Liver (tissue), 9 donors: ENCODE results near the gene RACGAP1. TPM values are rescaled to one million over a fixed set of nuclear protein-coding genes. Genes with fewer than 3 reads are reported as not detected.

Source experiments
- DNase-seq: peaks from one replicate; pipeline ENCODE4 v3.0.0-alpha.2; 2017; ENCODE audit warnings: low spot score
- H3K27ac ChIP-seq, 2 donors: one replicate each; pipeline ENCODE4 v1.7.0; 2013; ENCODE audit warnings: inconsistent platforms in 2 of 2, low read length in 2 of 2, control low read depth in 1 of 2, low read depth in 1 of 2, mild to moderate bottlenecking in 1 of 2
- H3K27me3 ChIP-seq, 4 donors: one replicate each; pipeline versions ENCODE4 v1.6.1 to v1.7.0; 2013; ENCODE audit warnings: low read length in 3 of 4, inconsistent platforms in 1 of 4, mild to moderate bottlenecking in 1 of 4, moderate library complexity in 1 of 4; ENCODE audit not compliant: control insufficient read depth in 4 of 4, insufficient read depth in 4 of 4
- H3K36me3 ChIP-seq, 4 donors: one replicate each; pipeline versions ENCODE4 v1.6.1 to v1.7.0; 2013; ENCODE audit warnings: low read length in 3 of 4, mild to moderate bottlenecking in 3 of 4, low read depth in 1 of 4, moderate library complexity in 1 of 4; ENCODE audit not compliant: control insufficient read depth in 4 of 4, insufficient read depth in 3 of 4
- H3K4me1 ChIP-seq, 4 donors: one replicate each; pipeline versions ENCODE4 v1.6.1 to v1.7.0; 2013; ENCODE audit warnings: low read length in 3 of 4, mild to moderate bottlenecking in 3 of 4, moderate library complexity in 1 of 4; ENCODE audit not compliant: control insufficient read depth in 4 of 4, insufficient read depth in 4 of 4
- H3K4me3 ChIP-seq, 3 donors: one replicate each; pipeline versions ENCODE4 v1.6.1 to v1.7.0; 2013; ENCODE audit warnings: low read length in 3 of 3, control low read depth in 1 of 3, low read depth in 1 of 3, mild to moderate bottlenecking in 1 of 3
- H3K9ac ChIP-seq, 2 donors: one replicate each; pipeline ENCODE4 v1.7.0; 2013; ENCODE audit warnings: low read length in 2 of 2, mild to moderate bottlenecking in 2 of 2, moderate library complexity in 2 of 2, control low read depth in 1 of 2, low read depth in 1 of 2
- H3K9me3 ChIP-seq, 4 donors: one replicate each; pipeline versions ENCODE4 v1.6.1 to v1.7.0; 2013; ENCODE audit warnings: low read length in 3 of 4; ENCODE audit not compliant: control insufficient read depth in 4 of 4
- EGR1 ChIP-seq, 2 donors: IDR thresholded peaks; 2 replicates each; pipeline ENCODE4 v1.6.1; 2016 to 2018; ENCODE audit warnings: antibody characterized with exemption in 2 of 2, low read depth in 2 of 2
- FOXA1 ChIP-seq: IDR thresholded peaks from 2 replicates; pipeline ENCODE4 v1.6.1; 2016; ENCODE audit warnings: antibody characterized with exemption
- FOXA2 ChIP-seq: IDR thresholded peaks from 2 replicates; pipeline ENCODE4 v1.6.1; 2016; ENCODE audit warnings: antibody characterized with exemption
- GABPA ChIP-seq, 2 donors: IDR thresholded peaks in 1 of 2; conservative IDR thresholded peaks in 1 of 2; 2 replicates each; pipeline ENCODE4 v1.6.1; 2016; ENCODE audit warnings: antibody characterized with exemption in 2 of 2, mild to moderate bottlenecking in 1 of 2, moderate library complexity in 1 of 2
- JUND ChIP-seq, 2 donors: IDR thresholded peaks; 2 replicates each; pipeline ENCODE4 v1.6.1; 2016; ENCODE audit warnings: antibody characterized with exemption in 2 of 2
- NR2F2 ChIP-seq: IDR thresholded peaks from 2 replicates; pipeline ENCODE4 v1.6.1; 2016; ENCODE audit warnings: antibody characterized with exemption
- RAD21 ChIP-seq, 2 donors: IDR thresholded peaks; 2 replicates each; pipeline ENCODE4 v1.6.1; 2016; ENCODE audit warnings: antibody characterized with exemption in 2 of 2, mild to moderate bottlenecking in 2 of 2
- RXRA ChIP-seq, 2 donors: IDR thresholded peaks; 2 replicates each; pipeline ENCODE4 v1.6.1; 2017 to 2018; ENCODE audit warnings: antibody characterized with exemption in 2 of 2, mild to moderate bottlenecking in 1 of 2
- SP1 ChIP-seq: IDR thresholded peaks from 2 replicates; pipeline ENCODE4 v1.6.1; 2018; ENCODE audit warnings: antibody characterized with exemption, mild to moderate bottlenecking
- TAF1 ChIP-seq: conservative IDR thresholded peaks from 2 replicates; pipeline ENCODE4 v1.6.1; 2016; ENCODE audit warnings: antibody characterized with exemption, mild to moderate bottlenecking
- YY1 ChIP-seq: IDR thresholded peaks from 2 replicates; pipeline ENCODE4 v1.6.1; 2016; ENCODE audit warnings: antibody characterized with exemption, mild to moderate bottlenecking
- WGBS: extraction: QIAGEN DNeasy Blood & Tissue Kit; methylation state at CpG from one replicate; pipeline ENCODE4 v1.1.7; 2013; 5-methylcytosine and 5-hydroxymethylcytosine counted together
- polyA plus RNA-seq, 2 donors: library from polyadenylated mRNA; stranded (reverse) in 1 of 2; unstranded in 1 of 2; fragments of 200-250 nt in 1 of 2; fragments of >200 nt in 1 of 2; fragmentation: Nextera tagmentation in 1 of 2; extraction: Ambion mirVana in 1 of 2; gene quantifications; one replicate each; pipeline versions ENCODE4 v1.2.1 to v1.2.3, GENCODE V29; 2013 to 2015
- total RNA-seq, 2 donors: library from RNA; depleted of rRNA; stranded (reverse); fragments of >200 nt; gene quantifications; one replicate each; pipeline ENCODE4 v1.2.3, GENCODE V29; 2014
- TF ChIP-seq, protein P1 (sequence below): fragments of 150-350 bp; IDR thresholded peaks from 2 replicates; pipeline ENCODE4 v1.5.1; 2017; ENCODE audit warnings: improper control_type of control experiment, low read depth, low read length; ENCODE audit not compliant: missing input control
- TF ChIP-seq, protein P2 (sequence below): IDR thresholded peaks from 2 replicates; pipeline ENCODE4 v1.6.1; 2016; ENCODE audit warnings: antibody characterized with exemption
- TF ChIP-seq, protein P3 (sequence below): IDR thresholded peaks from 2 replicates; pipeline ENCODE4 v1.6.1; 2016; ENCODE audit warnings: antibody characterized with exemption
- TF ChIP-seq, protein P4 (sequence below): IDR thresholded peaks from 2 replicates; pipeline ENCODE4 v1.6.1; 2016; ENCODE audit warnings: antibody characterized with exemption
- TF ChIP-seq, protein P5 (sequence below): IDR thresholded peaks from 2 replicates; pipeline ENCODE4 v1.6.1; 2016; ENCODE audit warnings: antibody characterized with exemption, mild to moderate bottlenecking
- donor health status: healthy.
- donor health status: healthy.
- donor health status: healthy.
- donor health status: healthy.
- donor health status: healthy.

Gene RACGAP1
- total and polyA plus RNA-seq, 4 donors: 1.0 to 38.3 (median 2.9) TPM

DNA sequence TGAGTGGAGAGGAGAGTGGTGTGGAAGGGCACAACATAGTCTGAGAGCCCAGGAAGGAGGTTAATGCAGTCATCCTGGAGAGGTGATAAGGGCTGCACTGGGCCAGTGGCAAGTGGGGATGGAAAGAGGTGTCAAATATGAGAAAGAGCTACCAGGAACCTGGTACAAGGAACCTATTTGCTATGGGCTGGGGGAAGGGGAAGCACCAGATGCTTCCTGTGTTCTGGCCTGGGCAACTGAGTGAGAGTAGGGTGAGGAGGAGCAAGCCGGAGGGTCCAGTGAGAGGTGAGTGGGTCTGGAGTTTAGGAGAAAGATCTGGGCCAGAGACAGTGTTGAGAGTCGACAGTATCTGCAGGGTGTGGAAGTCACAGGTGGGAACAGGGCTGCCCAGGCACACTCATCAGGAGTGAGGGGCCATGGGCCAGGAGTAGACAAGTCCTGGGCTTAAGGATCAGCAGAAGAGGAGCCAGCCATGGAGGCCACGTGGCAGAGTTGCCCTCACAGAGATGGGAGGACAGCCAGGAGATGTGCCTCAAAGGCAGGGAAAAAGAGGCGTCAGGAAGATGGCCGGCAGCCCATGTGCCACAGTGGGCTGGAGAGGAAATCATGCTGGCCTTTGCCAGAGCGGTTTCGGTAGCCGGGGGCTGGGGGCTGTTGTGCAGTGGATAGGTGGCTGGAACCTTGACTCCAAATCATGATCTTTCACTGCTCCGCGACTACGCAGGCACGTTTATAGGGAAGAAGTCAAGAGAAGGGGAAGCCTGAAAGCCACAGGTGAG lies 55.5 kb downstream of the RACGAP1 start:
- Histone ChIP-seq H3K4me1 (peaks cover 8 to 39% (median 25%) of the 10 kb centered on the region in 4 donors), H3K9ac (no peak overlapping the region), H3K9me3 (no peaks in the 10 kb centered on the region), H3K36me3 (no peaks in the 10 kb centered on the region), H3K27me3 (no peaks in the 10 kb centered on the region), H3K4me3 (no peak overlapping the region), H3K27ac (no peak overlapping the region)
- WGBS: 91% methylated on average over 12 of the region's 12 CpGs
- TF ChIP-seq, protein P1, sequence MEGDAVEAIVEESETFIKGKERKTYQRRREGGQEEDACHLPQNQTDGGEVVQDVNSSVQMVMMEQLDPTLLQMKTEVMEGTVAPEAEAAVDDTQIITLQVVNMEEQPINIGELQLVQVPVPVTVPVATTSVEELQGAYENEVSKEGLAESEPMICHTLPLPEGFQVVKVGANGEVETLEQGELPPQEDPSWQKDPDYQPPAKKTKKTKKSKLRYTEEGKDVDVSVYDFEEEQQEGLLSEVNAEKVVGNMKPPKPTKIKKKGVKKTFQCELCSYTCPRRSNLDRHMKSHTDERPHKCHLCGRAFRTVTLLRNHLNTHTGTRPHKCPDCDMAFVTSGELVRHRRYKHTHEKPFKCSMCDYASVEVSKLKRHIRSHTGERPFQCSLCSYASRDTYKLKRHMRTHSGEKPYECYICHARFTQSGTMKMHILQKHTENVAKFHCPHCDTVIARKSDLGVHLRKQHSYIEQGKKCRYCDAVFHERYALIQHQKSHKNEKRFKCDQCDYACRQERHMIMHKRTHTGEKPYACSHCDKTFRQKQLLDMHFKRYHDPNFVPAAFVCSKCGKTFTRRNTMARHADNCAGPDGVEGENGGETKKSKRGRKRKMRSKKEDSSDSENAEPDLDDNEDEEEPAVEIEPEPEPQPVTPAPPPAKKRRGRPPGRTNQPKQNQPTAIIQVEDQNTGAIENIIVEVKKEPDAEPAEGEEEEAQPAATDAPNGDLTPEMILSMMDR: no peak
- TF ChIP-seq, protein P2, sequence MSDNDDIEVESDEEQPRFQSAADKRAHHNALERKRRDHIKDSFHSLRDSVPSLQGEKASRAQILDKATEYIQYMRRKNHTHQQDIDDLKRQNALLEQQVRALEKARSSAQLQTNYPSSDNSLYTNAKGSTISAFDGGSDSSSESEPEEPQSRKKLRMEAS: no peak
- no peak for TF ChIP-seq RAD21 (IDR thresholded peaks at IDR 0.05)
- TF ChIP-seq TAF1: no peak
- TF ChIP-seq, protein P3, sequence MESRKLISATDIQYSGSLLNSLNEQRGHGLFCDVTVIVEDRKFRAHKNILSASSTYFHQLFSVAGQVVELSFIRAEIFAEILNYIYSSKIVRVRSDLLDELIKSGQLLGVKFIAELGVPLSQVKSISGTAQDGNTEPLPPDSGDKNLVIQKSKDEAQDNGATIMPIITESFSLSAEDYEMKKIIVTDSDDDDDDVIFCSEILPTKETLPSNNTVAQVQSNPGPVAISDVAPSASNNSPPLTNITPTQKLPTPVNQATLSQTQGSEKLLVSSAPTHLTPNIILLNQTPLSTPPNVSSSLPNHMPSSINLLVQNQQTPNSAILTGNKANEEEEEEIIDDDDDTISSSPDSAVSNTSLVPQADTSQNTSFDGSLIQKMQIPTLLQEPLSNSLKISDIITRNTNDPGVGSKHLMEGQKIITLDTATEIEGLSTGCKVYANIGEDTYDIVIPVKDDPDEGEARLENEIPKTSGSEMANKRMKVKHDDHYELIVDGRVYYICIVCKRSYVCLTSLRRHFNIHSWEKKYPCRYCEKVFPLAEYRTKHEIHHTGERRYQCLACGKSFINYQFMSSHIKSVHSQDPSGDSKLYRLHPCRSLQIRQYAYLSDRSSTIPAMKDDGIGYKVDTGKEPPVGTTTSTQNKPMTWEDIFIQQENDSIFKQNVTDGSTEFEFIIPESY: no peak
- no peak for TF ChIP-seq FOXA2
- no peak for TF ChIP-seq EGR1 (IDR thresholded peaks at IDR 0.05; ENCODE audit: low read depth in 2 of 2)
- TF ChIP-seq FOXA1: no peak
- TF ChIP-seq, protein P4, sequence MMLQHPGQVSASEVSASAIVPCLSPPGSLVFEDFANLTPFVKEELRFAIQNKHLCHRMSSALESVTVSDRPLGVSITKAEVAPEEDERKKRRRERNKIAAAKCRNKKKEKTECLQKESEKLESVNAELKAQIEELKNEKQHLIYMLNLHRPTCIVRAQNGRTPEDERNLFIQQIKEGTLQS: no peak
- TF ChIP-seq JUND (IDR thresholded peaks at IDR 0.05): no peak
- TF ChIP-seq, protein P5, sequence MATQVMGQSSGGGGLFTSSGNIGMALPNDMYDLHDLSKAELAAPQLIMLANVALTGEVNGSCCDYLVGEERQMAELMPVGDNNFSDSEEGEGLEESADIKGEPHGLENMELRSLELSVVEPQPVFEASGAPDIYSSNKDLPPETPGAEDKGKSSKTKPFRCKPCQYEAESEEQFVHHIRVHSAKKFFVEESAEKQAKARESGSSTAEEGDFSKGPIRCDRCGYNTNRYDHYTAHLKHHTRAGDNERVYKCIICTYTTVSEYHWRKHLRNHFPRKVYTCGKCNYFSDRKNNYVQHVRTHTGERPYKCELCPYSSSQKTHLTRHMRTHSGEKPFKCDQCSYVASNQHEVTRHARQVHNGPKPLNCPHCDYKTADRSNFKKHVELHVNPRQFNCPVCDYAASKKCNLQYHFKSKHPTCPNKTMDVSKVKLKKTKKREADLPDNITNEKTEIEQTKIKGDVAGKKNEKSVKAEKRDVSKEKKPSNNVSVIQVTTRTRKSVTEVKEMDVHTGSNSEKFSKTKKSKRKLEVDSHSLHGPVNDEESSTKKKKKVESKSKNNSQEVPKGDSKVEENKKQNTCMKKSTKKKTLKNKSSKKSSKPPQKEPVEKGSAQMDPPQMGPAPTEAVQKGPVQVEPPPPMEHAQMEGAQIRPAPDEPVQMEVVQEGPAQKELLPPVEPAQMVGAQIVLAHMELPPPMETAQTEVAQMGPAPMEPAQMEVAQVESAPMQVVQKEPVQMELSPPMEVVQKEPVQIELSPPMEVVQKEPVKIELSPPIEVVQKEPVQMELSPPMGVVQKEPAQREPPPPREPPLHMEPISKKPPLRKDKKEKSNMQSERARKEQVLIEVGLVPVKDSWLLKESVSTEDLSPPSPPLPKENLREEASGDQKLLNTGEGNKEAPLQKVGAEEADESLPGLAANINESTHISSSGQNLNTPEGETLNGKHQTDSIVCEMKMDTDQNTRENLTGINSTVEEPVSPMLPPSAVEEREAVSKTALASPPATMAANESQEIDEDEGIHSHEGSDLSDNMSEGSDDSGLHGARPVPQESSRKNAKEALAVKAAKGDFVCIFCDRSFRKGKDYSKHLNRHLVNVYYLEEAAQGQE: no peak
- TF ChIP-seq NR2F2: no peak
- no peak for TF ChIP-seq GABPA (IDR thresholded peaks at IDR 0.05 in 1 of 2, conservative IDR thresholded peaks at IDR 0.05 in 1 of 2)
- no peak for TF ChIP-seq SP1
- TF ChIP-seq RXRA (IDR thresholded peaks at IDR 0.05): no peak
- no peak for TF ChIP-seq YY1
- no peak for DNase-seq
